GM10248 (cell line): ENCODE measurements around the gene HOXC6.

Experiments
- CTCF ChIA-PET: fragments of 300-600 bp; sonication (Branson Sonifier 250); formaldehyde crosslinking; extraction: SDS; loops from one replicate; lab custom pipeline; 2021; ENCODE audit warnings: antibody characterized with exemption; lab: Yijun Ruan, JAX
- POLR2A ChIA-PET: fragments of 350-650 bp; sonication (Branson Sonifier 250); formaldehyde crosslinking; extraction: SDS; loops from one replicate; lab custom pipeline; 2020; ENCODE audit warnings: antibody characterized with exemption; lab: Yijun Ruan, JAX
- DNase-seq: peaks from one replicate; pipeline ENCODE4 v3.0.0; 2012; ENCODE audit errors: extremely low spot score
- TF ChIP-seq, protein P1 (sequence below): IDR thresholded peaks from 2 replicates; pipeline ENCODE4 v1.5.1; 2012; ENCODE audit warnings: mild to moderate bottlenecking, low read depth; ENCODE audit errors: extremely low read depth, missing control alignments, control extremely low read depth

HOXC6 gene

DNA sequence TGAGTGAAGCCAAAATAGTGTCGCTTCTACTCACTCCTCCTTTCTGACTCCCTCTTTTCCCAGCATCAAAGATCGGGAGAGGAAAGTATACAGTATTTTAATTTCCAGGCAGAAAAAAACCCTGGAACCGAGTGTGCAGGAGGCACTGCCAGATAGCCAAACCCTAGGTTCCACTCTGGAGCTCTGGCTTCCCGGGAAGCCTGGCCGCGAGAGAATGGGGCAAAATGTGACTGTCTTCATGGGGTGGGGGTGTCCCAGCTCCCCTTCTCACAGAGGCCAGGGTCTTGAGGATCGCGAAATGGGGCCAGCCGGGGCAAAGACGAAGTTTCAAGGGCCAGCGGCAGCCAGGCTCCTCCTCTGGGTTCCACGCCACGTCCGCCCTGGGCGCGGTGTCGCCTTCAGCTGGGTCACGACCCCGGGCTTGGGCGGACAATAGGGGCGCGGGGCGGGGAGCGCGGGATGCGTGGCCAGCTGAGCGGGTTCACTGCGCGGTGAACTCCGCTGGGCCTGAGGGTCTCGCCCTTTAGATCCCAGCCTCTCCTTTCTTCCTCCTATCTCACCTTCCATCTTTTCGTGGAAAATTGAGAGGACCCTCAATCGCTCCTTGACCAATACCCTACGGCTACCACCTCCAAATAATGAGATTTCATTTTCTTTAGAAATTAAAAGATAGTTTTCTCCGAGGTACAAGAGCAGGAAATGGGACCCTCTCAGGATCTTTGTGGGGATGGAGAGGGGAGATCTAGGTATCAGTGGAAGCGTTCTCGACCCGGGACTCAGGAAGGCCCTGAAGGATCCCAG is 32.1 kb downstream of the HOXC6 start:
- TF ChIP-seq, protein P1, sequence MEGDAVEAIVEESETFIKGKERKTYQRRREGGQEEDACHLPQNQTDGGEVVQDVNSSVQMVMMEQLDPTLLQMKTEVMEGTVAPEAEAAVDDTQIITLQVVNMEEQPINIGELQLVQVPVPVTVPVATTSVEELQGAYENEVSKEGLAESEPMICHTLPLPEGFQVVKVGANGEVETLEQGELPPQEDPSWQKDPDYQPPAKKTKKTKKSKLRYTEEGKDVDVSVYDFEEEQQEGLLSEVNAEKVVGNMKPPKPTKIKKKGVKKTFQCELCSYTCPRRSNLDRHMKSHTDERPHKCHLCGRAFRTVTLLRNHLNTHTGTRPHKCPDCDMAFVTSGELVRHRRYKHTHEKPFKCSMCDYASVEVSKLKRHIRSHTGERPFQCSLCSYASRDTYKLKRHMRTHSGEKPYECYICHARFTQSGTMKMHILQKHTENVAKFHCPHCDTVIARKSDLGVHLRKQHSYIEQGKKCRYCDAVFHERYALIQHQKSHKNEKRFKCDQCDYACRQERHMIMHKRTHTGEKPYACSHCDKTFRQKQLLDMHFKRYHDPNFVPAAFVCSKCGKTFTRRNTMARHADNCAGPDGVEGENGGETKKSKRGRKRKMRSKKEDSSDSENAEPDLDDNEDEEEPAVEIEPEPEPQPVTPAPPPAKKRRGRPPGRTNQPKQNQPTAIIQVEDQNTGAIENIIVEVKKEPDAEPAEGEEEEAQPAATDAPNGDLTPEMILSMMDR, result no peak
- DNase-seq, result no peak
- POLR2A ChIA-PET, result no interaction called here
- CTCF ChIA-PET, result interaction anchor here (0.7 to 1.4 kb wide), 4 partner anchors 10 to 314 kb away, joined by 3 to 5 read pairs (median 4); partner anchors contain the start of gene HOXC5

DNA sequence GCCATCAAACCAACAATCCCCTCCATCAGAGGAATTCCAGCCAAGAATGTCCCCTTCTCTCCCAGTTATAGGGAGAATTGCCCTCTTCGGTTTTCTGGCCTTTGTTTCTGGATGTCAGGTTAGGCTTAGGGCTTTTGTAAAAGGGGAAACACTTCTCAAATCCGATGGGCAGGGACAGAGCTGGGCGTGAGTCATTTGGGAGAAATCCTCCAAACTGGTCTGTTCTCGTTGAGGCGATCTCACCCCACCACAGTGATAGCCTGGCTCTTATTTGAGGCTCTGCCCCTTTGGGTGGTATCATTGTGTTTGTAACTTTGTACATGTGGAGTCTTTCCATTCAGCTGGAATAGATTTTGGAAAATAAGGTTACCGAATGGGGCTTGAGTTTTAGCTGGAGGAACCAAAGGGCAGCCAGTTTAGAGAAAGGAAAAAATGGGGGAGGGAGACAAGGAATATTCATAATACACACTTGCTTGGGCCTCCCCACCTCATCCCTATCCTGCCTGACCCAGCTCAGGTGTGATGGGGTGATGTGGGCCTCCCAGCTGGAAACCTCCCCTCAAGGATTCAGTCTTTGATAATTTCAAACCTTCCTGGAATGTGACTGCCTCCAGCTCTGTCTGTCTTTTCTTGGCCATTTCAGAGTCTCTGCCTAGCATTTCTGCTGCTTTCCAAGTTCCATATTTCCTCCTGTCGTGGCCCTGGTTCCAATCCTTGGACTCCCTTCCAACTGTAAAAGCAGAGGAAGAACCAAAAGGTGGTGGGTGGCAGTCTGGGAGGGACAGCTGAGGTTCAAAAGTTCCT is 32.9 kb downstream of the HOXC6 start:
- TF ChIP-seq, protein P1, result no peak
- POLR2A ChIA-PET, result no interaction called here
- DNase-seq, result no peak
- CTCF ChIA-PET, result interaction anchor here (0.7 to 1.4 kb wide), 5 partner anchors 10 to 315 kb away, joined by 3 to 4 read pairs (median 3); partner anchors contain the start of gene HOXC5

DNA sequence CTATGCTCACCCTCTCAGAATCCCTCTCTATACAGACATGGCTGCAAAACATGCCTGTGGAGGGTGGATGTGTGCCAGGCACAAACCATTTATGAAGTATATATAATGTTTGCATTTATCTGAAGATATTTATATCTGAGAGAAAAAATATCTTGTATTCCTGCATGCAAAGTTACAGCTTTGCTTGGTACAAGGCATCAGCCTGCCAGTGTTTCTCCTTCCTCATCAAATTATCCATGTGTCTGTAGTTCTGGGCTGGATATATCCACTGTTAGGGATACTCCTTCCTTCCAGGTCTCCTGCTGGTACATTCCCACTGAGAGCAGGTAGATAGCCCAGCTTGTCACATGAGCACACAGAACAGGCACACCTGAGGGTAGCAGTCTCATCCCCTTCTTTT is 37.4 kb downstream of the HOXC6 start:
- CTCF ChIA-PET, result interaction anchor here (0.9 kb wide), 1 partner anchor 11 kb away, joined by 3 read pairs; no protein-coding TSS in a partner anchor
- DNase-seq, result no peak
- TF ChIP-seq, protein P1, result no peak
- POLR2A ChIA-PET, result no interaction called here

DNA sequence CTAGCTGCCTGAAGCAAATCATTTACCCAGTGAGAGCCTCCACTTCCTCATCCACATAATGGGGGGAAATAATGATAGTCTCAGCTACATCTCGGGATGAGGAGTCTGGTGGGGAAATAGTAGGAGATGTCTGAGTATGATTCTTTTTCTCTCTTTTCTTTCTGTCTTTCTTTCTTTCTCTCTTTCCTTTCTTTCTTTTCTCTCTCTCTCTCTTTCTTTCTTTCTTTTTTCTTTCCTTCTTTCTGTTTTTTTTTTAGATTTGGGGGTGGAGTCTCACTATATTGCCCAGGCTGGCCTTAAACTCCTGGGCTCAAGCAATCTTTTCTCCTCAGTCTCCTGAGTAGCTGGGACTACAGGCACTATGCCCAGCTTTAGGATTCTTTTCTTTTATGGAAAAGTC is 38.2 kb downstream of the HOXC6 start:
- ChIA-PET CTCF (no interaction called here), POLR2A (no interaction called here)
- DNase-seq, result no peak
- TF ChIP-seq, protein P1, result no peak

DNA sequence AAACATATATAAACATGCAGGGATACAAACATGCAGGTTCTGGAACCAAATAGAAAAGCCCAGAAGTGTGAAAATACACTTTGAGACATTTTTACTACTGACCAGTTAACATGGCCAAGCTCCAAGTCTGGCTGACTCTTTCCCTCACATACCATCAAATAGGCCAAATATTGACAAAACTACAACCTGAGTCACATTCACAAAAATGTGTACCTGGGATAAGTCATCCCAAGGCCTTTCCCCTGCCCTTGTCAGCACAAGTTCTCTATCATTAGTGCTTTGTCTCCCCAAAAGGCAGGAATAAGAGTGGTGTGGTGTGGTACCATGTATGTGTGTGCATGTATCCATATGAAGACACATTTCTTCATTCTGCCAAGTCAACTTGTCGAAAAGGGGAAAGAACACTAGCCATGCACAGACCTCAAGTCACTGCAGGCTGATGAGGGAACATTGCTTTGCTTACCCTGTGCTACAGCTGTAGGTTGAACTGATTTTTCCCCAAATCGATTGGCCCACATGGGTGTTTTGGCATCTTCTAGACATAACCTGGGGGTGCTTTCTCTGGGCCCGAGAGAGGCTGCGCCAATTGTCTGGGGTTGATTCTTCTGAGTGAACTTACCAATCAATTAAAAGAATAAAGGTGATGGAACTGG is 40.3 kb downstream of the HOXC6 start:
- CTCF ChIA-PET, result no interaction called here
- POLR2A ChIA-PET, result no interaction called here
- no peak for DNase-seq

DNA sequence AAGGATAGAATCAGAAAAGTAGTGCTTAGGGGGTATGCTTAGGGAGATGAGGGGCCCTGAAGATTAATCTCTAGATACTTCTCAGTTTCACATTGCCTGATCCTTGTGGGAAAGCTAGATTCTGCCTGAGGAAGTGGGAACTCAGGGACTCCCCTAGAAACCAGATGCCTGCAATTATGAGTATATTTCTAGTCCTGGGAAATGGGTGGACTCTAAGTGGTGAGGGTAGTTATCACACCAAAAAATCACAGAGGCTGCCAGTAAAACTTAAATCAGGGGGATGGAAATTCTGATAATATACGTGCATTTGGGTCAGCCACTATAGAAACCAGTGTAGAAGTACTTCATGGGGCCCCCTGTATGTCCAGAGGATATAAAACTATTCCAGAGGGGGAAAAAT is 43.7 kb downstream of the HOXC6 start:
- POLR2A ChIA-PET, result interaction anchor here (0.9 kb wide), 1 partner anchor 18 kb away, joined by 3 read pairs; the partner anchor contains the start of gene HOXC4
- CTCF ChIA-PET, result interaction anchor here (1.5 to 1.9 kb wide), 2 partner anchors 11 to 40 kb away, joined by 4 to 8 read pairs; partner anchors contain the start of gene HOXC5

More for the DNA sequence above, 40.3 kb downstream of the HOXC6 start:
- TF ChIP-seq, protein P1, result no peak

More for the DNA sequence above, 43.7 kb downstream of the HOXC6 start:
- TF ChIP-seq, protein P1, result no peak
- no peak for DNase-seq
